Keratinocyte (primary cell): Measurements from ENCODE around the gene U2AF1L4.

Source experiments
- CTCF ChIP-seq, 3 experiments: IDR thresholded peaks in 1 of 3; conservative IDR thresholded peaks in 1 of 3; optimal IDR thresholded peaks in 1 of 3; 2 replicates in 2 of 3; 3 replicates in 1 of 3; pipeline versions ENCODE3 to v1.5.1; 2011; ENCODE audit warnings: low read length in 3 of 3, mild to moderate bottlenecking in 3 of 3, moderate library complexity in 2 of 3, control low read depth in 1 of 3, inconsistent platforms in 1 of 3; ENCODE audit not compliant: insufficient read depth in 2 of 3; ENCODE audit errors: extremely low read depth in 1 of 3
- EZH2 ChIP-seq: IDR thresholded peaks from one replicate; pipeline ENCODE4 v1.6.1; 2012; ENCODE audit warnings: inconsistent platforms, mild to moderate bottlenecking, low read length, moderate library complexity

- TF ChIP-seq CTCF (optimal IDR thresholded peaks at IDR 0.05 in 1 of 3, IDR thresholded peaks at IDR 0.05 in 1 of 3, conservative IDR thresholded peaks at IDR 0.05 in 1 of 3; ENCODE audit: extremely low read depth in 1 of 3, insufficient read depth in 2 of 3, low read length in 3 of 3): no peak
- no peak for TF ChIP-seq EZH2
Measured at GRCh38 chr19:35783469-35784434, 38.5 kb upstream of the U2AF1L4 start.
